Endodermal cell (in vitro differentiated cells): Measurements from ENCODE around the gene SLC45A2. TPM values are rescaled to one million over a fixed set of nuclear protein-coding genes. Genes with fewer than 3 reads are reported as not detected.

Experiments
- DNase-seq: peaks from one replicate; pipeline ENCODE4 v3.0.0-alpha.2; 2017
- H3K27ac ChIP-seq: 2 replicates; pipeline ENCODE4 v1.5.1; 2013; ENCODE audit warnings: mild to moderate bottlenecking, low read depth, low read length, moderate library complexity
- H3K27me3 ChIP-seq: 2 replicates; pipeline ENCODE4 v1.6.1; 2013; ENCODE audit warnings: mild to moderate bottlenecking, low read length, moderate library complexity; ENCODE audit not compliant: insufficient read depth, control insufficient read depth, poor library complexity, severe bottlenecking
- H3K36me3 ChIP-seq: 2 replicates; pipeline ENCODE4 v1.7.0; 2013; ENCODE audit warnings: mild to moderate bottlenecking, low read length, moderate library complexity; ENCODE audit not compliant: control insufficient read depth, insufficient read depth
- H3K4me1 ChIP-seq: one replicate; pipeline ENCODE4 v1.7.0; 2013; ENCODE audit warnings: low read length; ENCODE audit not compliant: control insufficient read depth, insufficient read depth
- H3K4me3 ChIP-seq: 2 replicates; pipeline ENCODE4 v1.5.1; 2013; ENCODE audit warnings: mild to moderate bottlenecking, low read length, moderate library complexity
- H3K9ac ChIP-seq: 2 replicates; pipeline ENCODE4 v1.6.1; 2013; ENCODE audit warnings: mild to moderate bottlenecking, low read length, moderate library complexity; ENCODE audit not compliant: poor library complexity, severe bottlenecking; ENCODE audit errors: extremely low read depth
- H3K9me3 ChIP-seq: 2 replicates; pipeline ENCODE4 v1.6.1; 2013; ENCODE audit warnings: mild to moderate bottlenecking, low read length, moderate library complexity; ENCODE audit not compliant: control insufficient read depth
- H3K27ac Mint-ChIP-seq: 2 replicates; pipeline ENCODE4 v1.8.0; 2020; ENCODE audit warnings: mixed read lengths
- H3K27me3 Mint-ChIP-seq: 2 replicates; pipeline ENCODE4 v1.8.0; 2021; ENCODE audit warnings: mild to moderate bottlenecking, mixed read lengths; ENCODE audit not compliant: insufficient read depth
- H3K36me3 Mint-ChIP-seq: 2 replicates; pipeline ENCODE4 v1.8.0; 2020; ENCODE audit warnings: low read depth, mixed read lengths
- H3K4me1 Mint-ChIP-seq: 2 replicates; pipeline ENCODE4 v1.8.0; 2020; ENCODE audit warnings: mixed read lengths
- H3K4me3 Mint-ChIP-seq: 2 replicates; pipeline ENCODE4 v1.8.0; 2020; ENCODE audit warnings: mild to moderate bottlenecking, moderate library complexity, mixed read lengths
- H3K9me3 Mint-ChIP-seq: 2 replicates; pipeline ENCODE4 v1.8.0; 2020; ENCODE audit warnings: mild to moderate bottlenecking, mixed read lengths
- CTCF ChIP-seq: fragments of 200-600 bp; sonication (generic); conservative IDR thresholded peaks from 2 replicates; pipeline ENCODE4 v1.5.0; 2021; ENCODE audit warnings: antibody characterized with exemption, mild to moderate bottlenecking
- WGBS, 2 experiments: methylation state at CpG; one replicate each; pipeline versions ENCODE4 v1.1.5 to v1.1.7; 2013; ENCODE audit warnings: missing lambda C conversion rate in 2 of 2, mixed read lengths in 1 of 2; ENCODE audit not compliant: insufficient coverage in 1 of 2, insufficient read length in 1 of 2; 5-methylcytosine and 5-hydroxymethylcytosine counted together
- total RNA-seq, 2 donors: library from RNA; stranded (reverse); fragmentation: NEBNext Ultra II Directional in 1 of 2; extraction: Animal tissue kit (Norgen Biotek cat#: 25700) in 1 of 2; gene quantifications; 2 replicates in 1 of 2; 3 replicates in 1 of 2; pipeline ENCODE4 v1.2.1, GENCODE V29; 2021

Gene SLC45A2
- total RNA-seq, 2 donors from 2014 or later = 0.20 TPM; not detected in 1

- no peaks in the 10 kb centered on the region for H3K27me3 Mint-ChIP-seq
- Histone ChIP-seq H3K9me3 (no peaks in the 10 kb centered on the region), H3K4me3 (no peak overlapping the region), H3K4me1 (no peaks in the 10 kb centered on the region), H3K27ac (no peak overlapping the region), H3K36me3 (no peaks in the 10 kb centered on the region), H3K27me3 (no peaks in the 10 kb centered on the region), H3K9ac (no peak overlapping the region)
- peaks cover 11% of the 10 kb centered on the region for H3K4me1 Mint-ChIP-seq
- peaks cover 14% of the 10 kb centered on the region for H3K36me3 Mint-ChIP-seq
- H3K9me3 Mint-ChIP-seq = no peaks in the 10 kb centered on the region
- no peak for DNase-seq
- TF ChIP-seq CTCF = no peak
- no peak overlapping the region for H3K27ac Mint-ChIP-seq
- WGBS, 2 experiments = 99 to 100% methylated on average over 2 of the region's 2 CpGs
- no peak overlapping the region for H3K4me3 Mint-ChIP-seq
Measured at GRCh38 chr5:34017254-34017653, 32.8 kb upstream of the SLC45A2 start.

GRCh38 chr5:34016750-34017149, 32.3 kb upstream of the SLC45A2 start:
- H3K9me3 ChIP-seq = no peaks in the 10 kb centered on the region
- 86 to 93% methylated on average over 2 of the region's 2 CpGs for WGBS, 2 experiments
- no peaks in the 10 kb centered on the region for H3K27me3 Mint-ChIP-seq

GRCh38 chr5:34016222-34016621, 31.7 kb upstream of the SLC45A2 start:
- Histone ChIP-seq H3K36me3 (no peaks in the 10 kb centered on the region), H3K9ac (no peak overlapping the region), H3K4me3 (no peak overlapping the region), H3K4me1 (no peaks in the 10 kb centered on the region), H3K27me3 (no peaks in the 10 kb centered on the region), H3K27ac (no peak overlapping the region), H3K9me3 (no peaks in the 10 kb centered on the region)
- WGBS, 2 experiments = 72 to 79% methylated on average over 5 of the region's 5 CpGs
- no peak for DNase-seq
- Mint-ChIP-seq H3K4me1 (peaks cover under 1% of the 10 kb centered on the region), H3K27me3 (no peaks in the 10 kb centered on the region), H3K36me3 (peaks cover 9% of the 10 kb centered on the region), H3K9me3 (no peaks in the 10 kb centered on the region), H3K27ac (no peak overlapping the region), H3K4me3 (no peak overlapping the region)
- no peak for TF ChIP-seq CTCF

More at GRCh38 chr5:34016750-34017149, 32.3 kb upstream of the SLC45A2 start:
- H3K4me3 Mint-ChIP-seq = no peak overlapping the region
- H3K4me3 ChIP-seq = no peak overlapping the region
- H3K4me1 Mint-ChIP-seq = peaks cover 6% of the 10 kb centered on the region
- H3K27ac ChIP-seq = no peak overlapping the region
- H3K4me1 ChIP-seq = no peaks in the 10 kb centered on the region
- no peaks in the 10 kb centered on the region for H3K36me3 ChIP-seq
- H3K9ac ChIP-seq = no peak overlapping the region
- H3K36me3 Mint-ChIP-seq = peaks cover 13% of the 10 kb centered on the region
- H3K27me3 ChIP-seq = no peaks in the 10 kb centered on the region
- no peak for TF ChIP-seq CTCF
- DNase-seq = no peak
- no peaks in the 10 kb centered on the region for H3K9me3 Mint-ChIP-seq
- no peak overlapping the region for H3K27ac Mint-ChIP-seq
